Esophagus (tissue), 2 donors: ENCODE measurements around the gene SPACA6. TPM values are rescaled to one million over a fixed set of nuclear protein-coding genes. Genes with fewer than 3 reads are reported as not detected.

Experiments used
- H3K27ac ChIP-seq, 2 donors: one replicate each; pipeline ENCODE4 v1.5.1; 2013; ENCODE audit warnings: low read depth in 2 of 2, mild to moderate bottlenecking in 2 of 2, inconsistent platforms in 1 of 2, low read length in 1 of 2, moderate library complexity in 1 of 2
- H3K27me3 ChIP-seq, 2 donors: one replicate each; pipeline ENCODE4 v1.6.1; 2013; ENCODE audit warnings: low read length in 2 of 2, control low read depth in 1 of 2, mild to moderate bottlenecking in 1 of 2; ENCODE audit not compliant: insufficient read depth in 2 of 2, control insufficient read depth in 1 of 2
- H3K36me3 ChIP-seq, 2 donors: one replicate each; pipeline ENCODE4 v1.6.1; 2013; ENCODE audit warnings: low read length in 1 of 2; ENCODE audit not compliant: control insufficient read depth in 2 of 2, insufficient read depth in 2 of 2
- H3K4me1 ChIP-seq, 2 donors: one replicate each; pipeline ENCODE4 v1.6.1; 2013; ENCODE audit warnings: low read length in 1 of 2; ENCODE audit not compliant: control insufficient read depth in 2 of 2, insufficient read depth in 2 of 2
- H3K4me3 ChIP-seq, 2 donors: one replicate each; pipeline ENCODE4 v1.5.1; 2013; ENCODE audit warnings: low read length in 2 of 2, mild to moderate bottlenecking in 2 of 2, low read depth in 1 of 2, moderate library complexity in 1 of 2
- H3K9me3 ChIP-seq, 2 donors: one replicate each; pipeline ENCODE4 v1.6.1; 2013; ENCODE audit warnings: mild to moderate bottlenecking in 2 of 2, low read depth in 1 of 2, low read length in 1 of 2, moderate library complexity in 1 of 2; ENCODE audit not compliant: control insufficient read depth in 2 of 2, insufficient read depth in 1 of 2
- WGBS, 2 donors: extraction: QIAGEN DNeasy Blood & Tissue Kit; methylation state at CpG; one replicate each; pipeline ENCODE4 v1.1.7; 2013; 5-methylcytosine and 5-hydroxymethylcytosine counted together
- polyA plus RNA-seq, 2 donors: library from polyadenylated mRNA; stranded (reverse); fragments of 200-250 nt; gene quantifications; one replicate each; pipeline ENCODE4 v1.2.3, GENCODE V29; 2013
- donor health status: healthy with polysubstance abuse.
- donor health status: Bipolar disorder and iron deficiency.

Gene SPACA6
- polyA plus RNA-seq, 2 donors, result 4.4 to 14.0 TPM

DNA sequence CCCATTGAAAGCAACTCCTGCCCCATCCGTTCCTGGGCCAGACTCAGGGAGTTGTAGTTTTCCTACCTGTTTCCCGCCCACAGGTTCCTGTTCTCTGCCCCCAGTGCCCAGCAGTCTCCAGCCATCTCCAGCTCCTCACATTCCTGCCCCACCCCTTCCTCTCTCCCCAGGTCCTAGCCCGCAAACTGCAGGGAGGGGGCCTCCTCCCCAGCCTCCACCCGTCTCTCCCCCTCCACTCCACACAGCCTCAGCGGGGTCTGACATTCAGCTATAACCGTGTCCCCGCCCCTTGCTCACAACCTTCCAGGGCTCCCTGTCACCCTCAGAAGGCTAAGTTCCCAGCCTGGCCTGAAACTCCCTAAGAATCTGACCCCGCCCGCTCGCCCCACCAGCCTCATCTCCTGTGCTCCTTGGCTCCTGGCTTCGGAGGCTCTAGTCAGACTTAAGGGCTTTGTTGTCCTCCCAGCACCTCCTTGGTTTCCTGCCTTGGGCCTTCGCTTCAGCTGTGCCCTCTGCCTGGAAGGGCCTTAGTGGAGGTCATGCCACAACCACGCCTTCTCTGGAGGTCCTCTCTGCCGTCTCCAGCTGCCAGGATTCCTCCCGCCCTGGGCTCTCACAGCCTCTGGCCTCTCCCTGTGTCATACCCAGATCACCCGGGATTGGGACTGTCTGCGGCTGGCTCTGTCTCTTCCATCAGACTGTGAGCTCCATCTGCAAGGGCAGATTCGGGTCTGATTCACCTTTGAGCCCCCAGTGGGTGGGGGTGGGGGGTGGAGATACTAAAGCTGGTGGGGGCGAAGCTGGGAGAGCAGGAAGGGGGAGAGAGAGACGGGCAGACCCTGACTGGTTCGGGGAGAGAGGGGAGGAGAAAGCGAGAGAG lies 5.1 kb upstream of the SPACA6 start:
- Histone ChIP-seq H3K4me1 (peaks cover 0 to 11% of the 10 kb centered on the region in 2 donors), H3K27ac (peak overlapping the region; percentile 79 to 93), H3K9me3 (no peaks in the 10 kb centered on the region), H3K27me3 (no peaks in the 10 kb centered on the region), H3K4me3 (peak overlapping the region; percentile 65 to 66), H3K36me3 (no peaks in the 10 kb centered on the region)
- WGBS, 2 donors, result 11 to 19% methylated on average over 22 of the region's 22 CpGs

DNA sequence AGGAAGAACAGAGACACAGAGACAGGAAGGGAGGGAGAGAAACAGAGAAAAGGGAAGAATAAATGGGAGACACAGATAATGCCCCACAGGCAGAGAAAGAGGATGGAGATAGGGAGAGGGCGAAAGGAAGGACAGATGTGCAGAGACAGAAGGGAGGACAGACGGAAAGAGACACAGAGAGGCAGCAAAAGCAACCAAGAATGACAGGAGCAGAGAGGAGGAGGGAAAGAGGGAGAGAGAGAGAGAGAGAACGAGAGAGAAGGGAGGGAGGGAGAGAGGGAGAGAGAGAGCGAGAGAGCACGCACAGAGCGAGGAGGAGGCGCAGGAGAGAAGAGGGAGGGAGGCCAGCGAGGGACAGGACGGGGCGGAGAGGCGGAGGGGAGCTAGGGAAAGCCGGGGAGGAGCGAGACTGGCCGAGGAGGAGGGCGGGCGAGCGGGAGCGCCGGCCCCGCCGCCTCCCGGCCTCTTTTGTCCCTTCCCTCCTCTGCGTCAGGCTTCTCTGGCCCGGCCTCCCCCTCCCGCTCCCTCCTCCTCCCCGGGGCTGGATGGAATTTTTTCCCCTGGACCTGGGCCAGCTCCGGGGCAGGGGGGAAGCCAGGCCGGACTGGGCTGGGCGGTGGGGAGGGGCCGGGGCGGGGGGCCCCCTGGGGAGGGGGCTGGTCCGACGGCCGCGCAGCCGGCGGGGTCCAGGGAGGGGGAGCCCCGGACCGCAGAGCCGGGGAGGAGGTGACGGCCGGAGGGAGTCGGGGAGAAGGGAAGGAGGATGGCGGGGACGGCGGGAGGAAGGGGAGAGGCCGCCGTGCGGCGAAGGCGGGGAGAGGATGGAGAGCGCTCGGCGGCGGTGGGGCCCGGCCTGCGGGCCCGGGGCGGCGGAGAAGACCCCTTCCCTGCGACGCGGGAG lies 4.2 kb upstream of the SPACA6 start:
- Histone ChIP-seq H3K4me3 (peak overlapping the region; percentile 65 to 66), H3K36me3 (peaks cover 0 to 3% of the 10 kb centered on the region in 2 donors), H3K4me1 (peaks cover 0 to 11% of the 10 kb centered on the region in 2 donors), H3K27me3 (no peaks in the 10 kb centered on the region), H3K27ac (peak overlapping the region; percentile 79 to 93), H3K9me3 (no peaks in the 10 kb centered on the region)
- 1 to 2% methylated on average over 38 to 62 of the region's 63 CpGs for WGBS, 2 donors

DNA sequence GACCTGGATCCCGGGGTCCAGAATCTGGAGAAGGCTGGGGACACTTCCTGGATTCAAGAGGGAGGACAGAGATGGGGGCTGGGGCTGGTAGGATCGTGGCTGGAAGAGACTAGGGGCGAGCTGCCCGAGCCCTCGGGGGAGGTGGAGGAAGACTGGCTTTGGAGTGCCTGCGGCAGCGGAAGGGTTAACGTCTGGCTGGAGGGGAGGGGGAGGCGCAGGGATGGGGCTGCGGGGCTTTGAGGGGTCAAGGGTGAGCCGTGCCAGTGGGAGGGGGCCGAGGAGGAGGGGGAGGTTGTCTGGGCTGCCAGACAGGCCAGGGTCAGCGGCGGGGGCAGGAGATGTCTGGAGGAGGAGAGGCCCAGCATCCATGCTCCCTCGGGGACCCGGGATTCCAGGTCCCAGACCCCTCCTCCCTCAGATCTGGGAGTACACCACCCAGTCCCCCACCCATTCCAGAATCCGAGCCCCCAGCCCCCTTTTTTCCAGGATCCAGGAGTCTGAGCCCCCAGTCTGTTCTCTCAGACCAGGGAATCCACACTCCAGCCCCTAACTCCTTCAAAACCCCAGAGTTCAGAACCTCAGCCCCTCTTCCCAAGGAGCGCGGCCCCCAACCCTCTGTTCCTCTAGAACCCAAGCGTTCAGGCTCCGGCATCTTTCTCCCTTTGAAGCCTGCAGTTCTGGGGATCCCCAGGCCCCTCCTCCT lies 3.2 kb upstream of the SPACA6 start:
- 1 to 2% methylated on average over 15 to 21 of the region's 21 CpGs for WGBS, 2 donors
- H3K4me1 ChIP-seq, result peaks cover 0 to 11% of the 10 kb centered on the region in 2 donors

DNA sequence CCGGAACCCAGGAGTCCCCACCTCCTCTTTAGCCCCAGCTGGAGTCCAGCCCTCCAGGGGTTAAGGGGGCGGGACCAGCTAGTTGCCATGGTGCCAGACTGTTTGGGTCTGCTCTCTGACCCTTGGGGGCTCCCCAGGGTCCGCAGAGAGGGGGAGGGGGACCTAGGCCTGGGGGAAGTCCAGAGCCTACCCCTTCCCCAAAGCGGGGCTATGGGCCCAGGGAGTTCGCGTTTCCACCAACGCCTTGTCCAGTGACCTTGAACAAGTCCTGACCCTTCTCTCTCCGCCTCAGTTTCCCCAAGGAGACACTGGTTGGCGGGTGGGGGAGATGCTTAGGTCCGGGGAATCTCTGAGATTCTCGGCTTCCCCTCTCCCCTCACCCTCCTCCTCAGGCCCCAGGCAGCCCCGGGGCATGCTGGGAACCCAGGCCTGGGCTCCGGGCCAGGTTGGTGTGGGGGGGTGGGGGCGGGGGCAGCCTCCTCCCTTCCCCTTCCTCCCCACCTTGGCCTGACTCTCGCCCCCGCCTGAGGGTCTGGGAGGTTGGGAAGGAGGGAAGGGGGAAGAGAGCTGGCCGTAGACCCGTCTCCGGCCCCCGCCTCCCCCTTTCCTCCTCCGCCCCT lies 2.6 kb upstream of the SPACA6 start:
- 1 to 2% methylated on average over 12 to 19 of the region's 21 CpGs for WGBS, 2 donors
- H3K9me3 ChIP-seq, result no peaks in the 10 kb centered on the region
- peaks cover 0 to 11% of the 10 kb centered on the region in 2 donors for H3K4me1 ChIP-seq

More for the DNA sequence above, 3.2 kb upstream of the SPACA6 start:
- Histone ChIP-seq H3K27me3 (no peaks in the 10 kb centered on the region), H3K36me3 (peaks cover 0 to 6% of the 10 kb centered on the region in 2 donors), H3K27ac (peak overlapping the region; percentile 79 to 87), H3K4me3 (peak overlapping the region; percentile 65 to 66), H3K9me3 (no peaks in the 10 kb centered on the region)

GRCh38 chr19:51691074-51691583 lies 2.0 kb upstream of the SPACA6 start:
- peaks cover 0 to 11% of the 10 kb centered on the region in 2 donors for H3K4me1 ChIP-seq
- H3K36me3 ChIP-seq, result peaks cover 0 to 6% of the 10 kb centered on the region in 2 donors
- H3K27ac ChIP-seq, result peak overlapping the region; percentile 79 to 87
- WGBS, 2 donors, result 10 to 12% methylated on average over 7 to 8 of the region's 9 CpGs
- no peaks in the 10 kb centered on the region for H3K27me3 ChIP-seq
- H3K4me3 ChIP-seq, result peak overlapping the region; percentile 65 to 66
- no peaks in the 10 kb centered on the region for H3K9me3 ChIP-seq

More for the DNA sequence above, 2.6 kb upstream of the SPACA6 start:
- peaks cover 0 to 6% of the 10 kb centered on the region in 2 donors for H3K36me3 ChIP-seq
- H3K27me3 ChIP-seq, result no peaks in the 10 kb centered on the region
- peak overlapping the region; percentile 79 to 87 for H3K27ac ChIP-seq
- H3K4me3 ChIP-seq, result peak overlapping the region; percentile 65 to 66

DNA sequence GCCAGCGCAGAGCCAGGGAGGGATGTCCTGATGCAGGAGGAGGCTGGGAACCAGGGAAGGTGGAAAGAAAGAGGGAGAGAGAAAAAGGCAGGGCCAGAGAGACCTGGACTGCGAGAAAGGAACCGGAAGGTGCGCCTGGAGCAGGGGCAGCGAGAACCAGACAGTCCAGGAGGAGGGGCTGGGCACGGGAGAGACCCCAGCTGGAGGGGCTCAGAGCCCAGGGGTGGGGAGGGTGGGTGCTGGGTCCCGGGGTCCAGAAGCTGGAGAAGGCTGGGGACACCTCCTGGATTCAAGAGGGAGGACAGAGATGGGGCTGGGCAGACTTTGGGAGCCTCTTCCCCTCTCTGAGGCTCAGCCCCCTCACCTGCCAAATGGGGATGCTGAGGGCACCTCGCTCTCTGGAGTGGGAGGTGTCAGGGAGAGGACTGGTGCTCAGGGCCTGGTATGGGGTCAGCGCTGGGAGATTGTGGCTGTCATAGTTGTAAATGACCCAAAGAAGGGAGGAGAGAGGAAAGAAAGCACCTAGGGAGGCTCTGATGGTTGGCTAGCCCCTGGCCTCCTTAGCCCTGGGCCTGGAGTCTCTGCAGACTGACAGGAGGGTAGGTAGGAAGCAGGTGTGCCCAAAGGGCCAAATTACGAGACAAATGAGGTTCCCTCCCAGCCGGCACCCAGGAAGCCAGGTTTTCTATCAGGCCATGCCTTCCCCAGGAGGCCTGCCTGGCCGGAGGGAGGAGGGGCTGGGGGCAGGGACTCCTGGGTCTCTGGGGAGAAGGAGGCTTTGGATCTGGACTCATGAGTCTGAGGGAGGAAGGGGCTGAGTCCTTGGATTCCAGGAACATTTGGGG lies 1.3 kb upstream of the SPACA6 start:
- WGBS, 2 donors, result 23 to 41% methylated on average over 12 of the region's 12 CpGs
- Histone ChIP-seq H3K9me3 (no peaks in the 10 kb centered on the region), H3K4me1 (peaks cover 0 to 11% of the 10 kb centered on the region in 2 donors), H3K4me3 (peak overlapping the region; percentile 65 to 66), H3K27ac (peak overlapping the region in 1 of 2 donors; percentile 17), H3K27me3 (no peaks in the 10 kb centered on the region), H3K36me3 (peaks cover 0 to 6% of the 10 kb centered on the region in 2 donors)

DNA sequence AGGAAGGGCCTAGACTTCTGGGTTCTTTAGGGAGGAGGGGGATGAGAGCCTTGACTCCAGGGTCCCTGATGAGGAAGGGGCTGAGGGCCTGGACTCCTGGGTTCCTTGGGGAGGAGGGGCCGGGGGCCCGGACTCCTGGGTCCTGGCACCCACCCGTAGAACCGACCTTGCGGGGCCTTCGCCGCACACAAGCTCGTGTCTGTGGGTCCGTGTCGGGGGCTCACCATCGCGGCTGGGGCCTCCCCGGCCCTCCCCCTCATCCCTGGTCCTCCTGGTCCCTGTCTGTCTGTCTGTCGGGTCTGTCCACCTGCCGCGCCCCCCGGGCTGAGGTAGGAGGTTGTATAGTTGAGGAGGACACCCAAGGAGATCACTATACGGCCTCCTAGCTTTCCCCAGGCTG lies 662 bp upstream of the SPACA6 start:
- Histone ChIP-seq H3K36me3 (peaks cover 3 to 6% of the 10 kb centered on the region in 2 donors), H3K9me3 (no peaks in the 10 kb centered on the region), H3K4me1 (peaks cover 0 to 11% of the 10 kb centered on the region in 2 donors), H3K27me3 (no peaks in the 10 kb centered on the region), H3K4me3 (no peak overlapping the region), H3K27ac (no peak overlapping the region)
- 80 to 85% methylated on average over 18 of the region's 18 CpGs for WGBS, 2 donors

- WGBS, 2 donors, result 42 to 64% methylated on average over 2 of the region's 2 CpGs
- H3K36me3 ChIP-seq, result peaks cover 3 to 6% of the 10 kb centered on the region in 2 donors
- no peak overlapping the region for H3K4me3 ChIP-seq
- H3K4me1 ChIP-seq, result peaks cover 0 to 3% of the 10 kb centered on the region in 2 donors
- H3K27ac ChIP-seq, result no peak overlapping the region
- H3K27me3 ChIP-seq, result no peaks in the 10 kb centered on the region
- H3K9me3 ChIP-seq, result no peaks in the 10 kb centered on the region
These were observed 689 bp downstream of the SPACA6 start for GRCh38 chr19:51693819-51694218.
